HepG2 (cell line): ENCODE measurements around the gene HADHA.

Experiments used
- CEBPG ChIP-seq: IDR thresholded peaks from 2 replicates; pipeline ENCODE4 v1.6.1; 2016
- FOXJ3 ChIP-seq: sonication (generic); formaldehyde crosslinking; IDR thresholded peaks from 2 replicates; pipeline ENCODE4 v1.4.0; 2020; ENCODE audit warnings: missing genetic modification reagents, mild to moderate bottlenecking, borderline replicate concordance
- JUNB ChIP-seq: sonication (generic); formaldehyde crosslinking; IDR thresholded peaks from 2 replicates; pipeline ENCODE4 v1.8.0; 2022; ENCODE audit warnings: missing genetic modification reagents, mild to moderate bottlenecking, borderline replicate concordance
- RAD21 ChIP-seq: fragments of 450-650 bp; formaldehyde crosslinking; IDR thresholded peaks from 2 replicates; pipeline ENCODE4 v1.5.0; 2020; ENCODE audit warnings: mild to moderate bottlenecking
- SALL1 ChIP-seq: sonication (generic); formaldehyde crosslinking; IDR thresholded peaks from 2 replicates; pipeline ENCODE4 v1.8.0; 2022; ENCODE audit warnings: mild to moderate bottlenecking, missing genetic modification reagents
- SP1 ChIP-seq, 2 experiments: fragments of 450-650 bp in 1 of 2; sonication (generic) in 1 of 2; formaldehyde crosslinking in 1 of 2; IDR thresholded peaks; 2 replicates each; pipeline versions ENCODE4 v1.4.0 to v1.6.1; 2016 to 2020; ENCODE audit warnings: missing genetic modification reagents in 1 of 2
- YY1 ChIP-seq: IDR thresholded peaks from 2 replicates; pipeline ENCODE4 v1.6.1; 2011; ENCODE audit warnings: low read length, low read depth, moderate library complexity, mild to moderate bottlenecking; ENCODE audit not compliant: insufficient read depth, insufficient replicate concordance
- ZBTB8A ChIP-seq: sonication (generic); formaldehyde crosslinking; IDR thresholded peaks from 2 replicates; pipeline ENCODE4 v1.4.0; 2020; ENCODE audit warnings: mild to moderate bottlenecking, low read depth, missing genetic modification reagents, borderline replicate concordance
- ZMYM2 ChIP-seq: sonication (generic); formaldehyde crosslinking; IDR thresholded peaks from 2 replicates; pipeline ENCODE4 v1.8.0; 2022; ENCODE audit warnings: mild to moderate bottlenecking, missing genetic modification reagents
- TF ChIP-seq, protein P1 (sequence below): IDR thresholded peaks from 2 replicates; pipeline ENCODE4 v1.6.1; 2016; ENCODE audit warnings: mild to moderate bottlenecking
- TF ChIP-seq, protein P2 (sequence below): sonication (generic); formaldehyde crosslinking; IDR thresholded peaks from 2 replicates; pipeline ENCODE4 v1.5.0; 2020; ENCODE audit warnings: mild to moderate bottlenecking, missing genetic modification reagents, moderate library complexity
- TF ChIP-seq, protein P3 (sequence below): sonication (generic); formaldehyde crosslinking; IDR thresholded peaks from 2 replicates; pipeline ENCODE4 v1.8.1; 2023; ENCODE audit warnings: mild to moderate bottlenecking, missing genetic modification reagents
- TF ChIP-seq, protein P4 (sequence below): sonication (generic); formaldehyde crosslinking; IDR thresholded peaks from 2 replicates; pipeline ENCODE4 v1.8.1; 2023; ENCODE audit warnings: mild to moderate bottlenecking, missing genetic modification reagents, borderline replicate concordance

DNA sequence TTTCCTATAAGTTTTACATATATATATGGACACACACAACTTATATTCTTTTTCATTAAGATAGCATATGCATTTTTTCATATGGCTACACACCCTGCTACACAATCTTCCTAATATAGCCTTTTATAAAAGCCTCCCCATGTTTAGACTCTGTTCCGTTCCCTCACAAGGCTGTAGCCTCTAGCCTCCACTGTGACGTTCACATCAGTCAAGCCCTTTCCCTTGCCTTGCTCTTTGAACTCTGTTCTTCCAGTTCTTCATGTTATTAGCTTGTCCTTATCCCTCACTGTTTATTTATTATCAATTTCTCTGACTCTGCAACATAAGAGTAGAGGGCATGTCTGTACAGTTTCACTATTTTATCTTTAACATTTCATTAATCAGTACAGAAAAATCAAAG, 39.2 kb upstream of the HADHA start:
- TF ChIP-seq FOXJ3 (CRISPR knock-in tag) (no peak), CEBPG (CRISPR knock-in tag) (no peak), ZMYM2 (no peak), ZBTB8A (CRISPR knock-in tag) (no peak), SALL1 (CRISPR knock-in tag) (no peak), JUNB (no peak), RAD21 (CRISPR knock-in tag) (no peak), YY1 (no peak), SP1 (IDR thresholded peaks at IDR 0.05) (no peak), SP1 (CRISPR knock-in tag; IDR thresholded peaks at IDR 0.05) (no peak)
- TF ChIP-seq, protein P1, sequence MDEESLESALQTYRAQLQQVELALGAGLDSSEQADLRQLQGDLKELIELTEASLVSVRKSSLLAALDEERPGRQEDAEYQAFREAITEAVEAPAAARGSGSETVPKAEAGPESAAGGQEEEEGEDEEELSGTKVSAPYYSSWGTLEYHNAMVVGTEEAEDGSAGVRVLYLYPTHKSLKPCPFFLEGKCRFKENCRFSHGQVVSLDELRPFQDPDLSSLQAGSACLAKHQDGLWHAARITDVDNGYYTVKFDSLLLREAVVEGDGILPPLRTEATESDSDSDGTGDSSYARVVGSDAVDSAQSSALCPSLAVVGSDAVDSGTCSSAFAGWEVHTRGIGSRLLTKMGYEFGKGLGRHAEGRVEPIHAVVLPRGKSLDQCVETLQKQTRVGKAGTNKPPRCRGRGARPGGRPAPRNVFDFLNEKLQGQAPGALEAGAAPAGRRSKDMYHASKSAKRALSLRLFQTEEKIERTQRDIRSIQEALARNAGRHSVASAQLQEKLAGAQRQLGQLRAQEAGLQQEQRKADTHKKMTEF (CRISPR knock-in tag), result no peak
- TF ChIP-seq, protein P2, sequence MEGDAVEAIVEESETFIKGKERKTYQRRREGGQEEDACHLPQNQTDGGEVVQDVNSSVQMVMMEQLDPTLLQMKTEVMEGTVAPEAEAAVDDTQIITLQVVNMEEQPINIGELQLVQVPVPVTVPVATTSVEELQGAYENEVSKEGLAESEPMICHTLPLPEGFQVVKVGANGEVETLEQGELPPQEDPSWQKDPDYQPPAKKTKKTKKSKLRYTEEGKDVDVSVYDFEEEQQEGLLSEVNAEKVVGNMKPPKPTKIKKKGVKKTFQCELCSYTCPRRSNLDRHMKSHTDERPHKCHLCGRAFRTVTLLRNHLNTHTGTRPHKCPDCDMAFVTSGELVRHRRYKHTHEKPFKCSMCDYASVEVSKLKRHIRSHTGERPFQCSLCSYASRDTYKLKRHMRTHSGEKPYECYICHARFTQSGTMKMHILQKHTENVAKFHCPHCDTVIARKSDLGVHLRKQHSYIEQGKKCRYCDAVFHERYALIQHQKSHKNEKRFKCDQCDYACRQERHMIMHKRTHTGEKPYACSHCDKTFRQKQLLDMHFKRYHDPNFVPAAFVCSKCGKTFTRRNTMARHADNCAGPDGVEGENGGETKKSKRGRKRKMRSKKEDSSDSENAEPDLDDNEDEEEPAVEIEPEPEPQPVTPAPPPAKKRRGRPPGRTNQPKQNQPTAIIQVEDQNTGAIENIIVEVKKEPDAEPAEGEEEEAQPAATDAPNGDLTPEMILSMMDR (CRISPR knock-in tag), result no peak
- TF ChIP-seq, protein P3, sequence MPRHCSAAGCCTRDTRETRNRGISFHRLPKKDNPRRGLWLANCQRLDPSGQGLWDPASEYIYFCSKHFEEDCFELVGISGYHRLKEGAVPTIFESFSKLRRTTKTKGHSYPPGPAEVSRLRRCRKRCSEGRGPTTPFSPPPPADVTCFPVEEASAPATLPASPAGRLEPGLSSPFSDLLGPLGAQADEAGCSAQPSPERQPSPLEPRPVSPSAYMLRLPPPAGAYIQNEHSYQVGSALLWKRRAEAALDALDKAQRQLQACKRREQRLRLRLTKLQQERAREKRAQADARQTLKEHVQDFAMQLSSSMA (CRISPR knock-in tag), result no peak
- TF ChIP-seq, protein P4, sequence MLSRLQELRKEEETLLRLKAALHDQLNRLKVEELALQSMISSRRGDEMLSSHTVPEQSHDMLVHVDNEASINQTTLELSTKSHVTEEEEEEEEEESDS (CRISPR knock-in tag), result no peak
